GF-D8 (cell line): ENCODE results near the gene MAPKBP1.

Experiments used
- DNase-seq: peaks from one replicate; lab custom pipeline; 2025; lab: John Stamatoyannopoulos, UW

The MAPKBP1 gene

DNA sequence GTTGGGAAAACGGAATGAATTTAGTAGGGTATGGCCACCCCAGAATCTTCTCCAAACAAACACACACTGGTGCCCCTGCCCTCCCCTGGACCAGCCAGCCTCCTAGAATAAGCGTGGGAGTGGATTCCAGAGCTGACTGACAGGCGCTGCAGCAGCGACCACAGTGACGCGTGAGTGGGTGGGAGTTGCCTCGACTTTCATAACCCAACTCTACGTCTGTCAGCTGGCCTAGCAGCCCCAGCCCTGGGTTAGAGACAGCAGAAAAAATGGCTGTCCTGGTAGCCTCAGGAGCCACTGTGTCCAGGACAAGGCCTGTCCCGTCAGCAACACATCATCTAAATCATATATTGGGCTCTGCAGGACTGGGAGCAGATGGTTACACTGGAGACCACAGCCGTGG lies 74.3 kb downstream of the MAPKBP1 start:
- DNase-seq = no peak

- no peak for DNase-seq
Observed at GRCh38 chr15:41849204-41849603, 74.9 kb downstream of the MAPKBP1 start.

DNA sequence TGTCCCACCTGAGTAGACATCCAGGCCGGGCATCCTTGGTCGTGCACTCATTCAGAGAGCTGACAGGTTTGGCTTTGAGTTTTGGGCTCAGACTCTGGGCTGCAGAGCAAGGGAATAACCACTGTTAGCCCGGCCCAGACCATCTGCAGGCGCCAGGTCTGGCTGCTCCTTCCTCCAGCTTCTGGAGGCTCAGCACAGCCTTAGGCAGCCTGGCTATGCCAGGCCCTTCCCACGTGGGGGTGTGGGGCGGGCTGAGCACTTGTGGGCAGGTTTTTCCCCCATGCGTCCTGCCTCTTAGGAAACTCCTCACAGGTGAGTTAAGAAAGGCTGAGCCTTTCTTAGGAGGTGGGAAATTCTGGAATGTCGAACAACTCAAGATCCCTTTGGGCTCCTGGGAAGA lies 75.6 kb downstream of the MAPKBP1 start:
- DNase-seq = no peak

DNA sequence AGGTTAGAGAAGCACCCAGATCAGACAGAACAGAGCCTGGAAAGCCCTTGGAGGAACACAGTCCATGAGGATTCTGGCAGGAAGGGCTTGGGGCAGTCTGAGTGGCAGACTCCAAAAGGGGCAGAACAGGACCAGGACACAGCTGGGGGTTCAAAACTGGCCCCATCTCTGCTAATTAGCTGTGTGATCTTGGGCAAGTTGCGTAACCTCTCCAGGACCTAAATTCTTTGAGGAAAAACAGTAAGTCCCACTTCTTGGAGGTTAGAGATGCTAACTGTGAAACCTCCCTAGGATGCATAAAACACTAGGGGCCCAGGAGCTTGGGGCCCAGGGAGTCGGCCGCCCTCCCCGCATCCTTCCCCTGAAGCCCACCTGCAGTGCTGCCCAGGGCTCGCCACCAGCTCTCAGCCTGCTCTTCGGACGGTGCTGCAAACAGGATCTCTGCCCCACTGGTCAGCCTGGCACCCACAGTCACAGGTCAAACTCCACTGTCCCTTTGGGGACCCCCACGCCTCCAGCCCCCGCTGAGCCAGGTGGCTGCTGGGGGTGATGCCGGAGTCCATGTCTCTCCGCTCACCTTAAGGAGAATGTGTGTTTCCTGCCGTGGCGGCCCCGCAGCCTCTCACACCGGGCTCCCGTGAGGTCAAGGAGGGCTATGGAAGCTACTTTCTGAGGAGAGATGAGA lies 76.3 kb downstream of the MAPKBP1 start:
- no peak for DNase-seq

GRCh38 chr15:41851167-41851523 lies 76.9 kb downstream of the MAPKBP1 start:
- no peak for DNase-seq

DNA sequence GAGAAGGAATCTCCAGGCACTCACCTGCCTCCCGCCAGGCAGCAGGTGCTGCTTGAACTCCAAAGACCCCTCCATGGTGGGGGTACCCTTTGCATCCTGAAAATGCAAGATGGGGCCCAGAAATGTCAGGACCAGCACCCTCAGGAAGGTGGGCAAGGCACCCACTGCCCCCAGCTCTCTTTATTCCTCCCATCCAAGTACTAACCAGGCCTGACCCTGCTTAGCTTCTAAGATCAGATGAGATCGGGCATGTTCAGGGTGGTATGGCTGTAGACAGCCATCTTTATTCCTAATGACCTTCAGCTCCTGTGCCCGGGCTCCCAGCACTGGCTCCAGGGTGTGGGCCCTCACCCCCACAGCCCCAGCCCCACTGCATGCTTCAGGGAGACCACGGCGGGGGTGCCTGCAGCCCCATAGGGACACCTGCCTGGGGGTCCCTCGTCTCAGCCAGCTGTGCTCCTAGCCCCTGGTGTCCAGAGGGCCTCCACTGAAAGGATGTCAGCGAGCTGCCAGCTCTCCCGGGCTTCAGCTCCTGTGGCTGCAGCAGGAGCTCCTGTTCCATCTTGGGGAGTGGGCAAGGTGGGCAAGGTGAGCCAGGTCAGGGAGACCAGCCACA lies 77.6 kb downstream of the MAPKBP1 start:
- DNase-seq = no peak

DNA sequence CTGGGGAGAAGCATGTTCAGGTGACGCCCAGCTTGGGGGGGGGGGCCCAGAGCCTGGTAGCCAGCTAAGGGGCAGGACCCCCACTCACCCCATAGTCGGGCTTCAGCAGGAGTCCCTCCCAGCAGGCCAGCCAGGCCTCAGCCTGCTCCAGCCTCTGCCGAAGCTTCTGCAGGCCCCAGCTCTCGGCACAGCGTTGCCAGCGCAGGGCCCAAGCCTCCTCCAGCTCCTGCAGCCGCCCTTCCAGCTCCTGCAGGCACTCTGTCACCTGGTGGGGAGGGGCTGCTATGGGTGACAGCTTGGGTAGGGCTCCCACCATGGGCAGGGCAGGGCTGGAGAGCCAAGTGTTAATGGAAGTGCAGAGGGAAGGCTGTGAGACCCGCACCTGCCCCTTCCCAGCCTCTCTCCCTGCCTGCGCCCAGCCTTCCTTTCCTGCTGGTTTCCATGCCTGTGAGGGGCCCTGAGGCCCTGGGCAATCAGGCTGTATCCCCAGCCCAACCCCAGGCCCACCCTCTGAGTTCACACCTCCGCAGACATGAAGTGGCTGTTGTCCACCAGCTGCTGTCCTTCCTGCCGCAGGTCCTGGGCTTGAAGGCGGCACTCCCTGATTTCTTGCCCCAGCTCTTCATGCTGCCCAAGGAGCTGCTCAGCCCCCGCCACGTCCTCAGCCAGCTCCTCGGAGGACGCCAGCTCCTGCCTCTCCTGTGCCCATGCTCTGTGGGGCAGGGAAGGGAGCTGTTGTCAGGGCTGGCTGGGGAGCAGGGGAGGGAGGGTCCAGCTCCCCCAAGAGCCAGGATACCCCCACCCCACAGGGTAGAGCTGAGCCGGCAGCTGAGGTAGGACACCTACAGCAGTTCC lies 78.7 kb downstream of the MAPKBP1 start:
- DNase-seq = no peak

GRCh38 chr15:41853831-41854230 lies 79.5 kb downstream of the MAPKBP1 start:
- DNase-seq = no peak

GRCh38 chr15:41854443-41854842 lies 80.2 kb downstream of the MAPKBP1 start:
- DNase-seq = no peak

- no peak for DNase-seq
Observed at GRCh38 chr15:41855261-41855961, 81.1 kb downstream of the MAPKBP1 start.

- no peak for DNase-seq
Observed at GRCh38 chr15:41856262-41856661, 82.0 kb downstream of the MAPKBP1 start.

GRCh38 chr15:41856716-41857115 lies 82.4 kb downstream of the MAPKBP1 start:
- DNase-seq = no peak

GRCh38 chr15:41857316-41857715 lies 83.0 kb downstream of the MAPKBP1 start:
- no peak for DNase-seq

GRCh38 chr15:41858756-41859155 lies 84.5 kb downstream of the MAPKBP1 start:
- DNase-seq = no peak

- DNase-seq = no peak
Observed at GRCh38 chr15:41860049-41860828, 86.0 kb downstream of the MAPKBP1 start.

DNA sequence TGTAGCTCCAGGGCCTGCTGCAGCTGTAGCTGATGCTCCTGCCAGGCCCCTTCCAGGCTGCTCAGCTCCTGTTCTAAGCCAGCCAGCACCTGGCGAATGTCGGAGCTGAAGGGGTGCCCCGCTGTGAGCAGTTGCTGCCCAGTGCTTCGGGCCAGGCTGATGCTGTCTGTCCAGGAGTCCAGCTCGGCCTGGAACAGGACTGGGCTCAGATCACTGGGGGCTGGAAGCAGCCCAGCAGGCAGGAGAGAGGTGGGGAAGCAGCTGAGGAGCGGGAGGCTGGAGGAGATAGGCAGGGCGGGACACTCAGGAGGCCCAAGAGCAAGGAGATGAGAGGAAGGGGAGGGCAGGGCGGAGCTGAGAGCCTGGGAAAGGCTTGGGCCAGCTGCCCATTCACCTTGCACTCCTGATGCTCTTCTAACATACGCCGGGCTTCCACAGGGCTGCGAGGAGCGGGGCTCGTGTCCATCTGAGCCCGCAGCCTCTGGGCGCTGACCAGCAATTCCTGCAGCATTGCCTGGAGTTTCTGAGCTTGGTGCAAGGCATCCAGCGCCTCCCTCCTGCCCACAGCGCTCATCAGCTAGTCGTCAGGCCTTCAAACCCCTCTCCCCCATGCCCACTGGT lies 87.6 kb downstream of the MAPKBP1 start:
- no peak for DNase-seq

DNA sequence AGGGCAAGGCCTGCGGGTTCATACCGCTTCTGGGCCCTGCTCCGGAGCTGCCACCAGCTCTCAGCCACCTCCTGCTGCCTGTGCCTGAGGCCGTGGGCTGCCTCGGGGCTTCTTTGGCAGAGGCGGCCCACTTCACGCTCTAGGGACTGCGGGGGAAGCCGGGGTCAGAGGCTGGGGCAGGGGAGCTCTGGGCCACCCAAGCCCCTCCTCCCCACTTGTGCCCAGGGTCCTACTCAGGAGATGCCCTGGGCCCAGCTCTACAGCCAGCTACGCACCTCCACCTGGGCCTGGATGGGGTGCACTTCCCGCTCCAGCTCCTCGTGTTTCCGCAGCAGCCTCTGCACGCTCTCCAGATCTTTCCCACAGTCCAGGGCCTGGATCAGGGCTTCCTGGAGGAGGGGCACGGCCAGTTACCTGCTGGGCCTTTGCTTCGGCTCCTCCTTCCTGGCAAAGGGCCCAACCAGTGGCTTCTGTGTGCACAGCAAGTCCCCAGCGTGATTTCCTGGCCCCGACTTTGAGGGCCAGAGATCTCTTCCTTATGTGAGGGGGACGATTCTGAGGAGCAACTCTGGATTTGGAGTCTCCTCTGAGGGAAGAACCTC lies 88.3 kb downstream of the MAPKBP1 start:
- DNase-seq = no peak

DNA sequence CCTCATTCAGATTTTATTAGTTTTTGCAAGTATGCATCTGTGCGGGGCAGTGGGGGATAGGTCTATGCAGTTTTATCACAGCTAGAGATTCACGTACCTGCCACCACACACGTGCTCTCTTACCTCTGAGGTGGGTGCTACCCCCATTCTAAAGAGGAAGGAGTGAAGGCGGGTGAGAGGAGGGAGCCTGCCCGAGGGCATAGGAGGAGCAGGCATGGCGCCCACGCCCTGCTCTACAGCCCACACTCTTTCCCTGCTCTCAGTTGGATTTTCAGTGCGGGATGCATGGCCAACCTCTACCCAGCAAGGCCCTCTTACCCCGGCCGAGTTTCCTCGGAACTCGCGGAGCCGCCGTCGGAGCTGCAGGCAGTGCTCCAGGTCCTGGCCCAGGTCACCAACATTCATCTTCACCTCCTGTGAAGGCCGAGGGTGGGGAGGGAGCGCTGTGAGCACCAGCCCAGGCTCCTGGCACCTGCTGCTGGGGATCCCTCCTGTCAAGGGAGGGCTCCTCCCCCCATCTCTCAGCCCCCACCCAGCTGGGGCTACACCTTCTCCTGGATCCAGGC lies 91.3 kb downstream of the MAPKBP1 start:
- DNase-seq = peak; percentile 2

GRCh38 chr15:41866263-41866703 lies 92.0 kb downstream of the MAPKBP1 start:
- no peak for DNase-seq

DNA sequence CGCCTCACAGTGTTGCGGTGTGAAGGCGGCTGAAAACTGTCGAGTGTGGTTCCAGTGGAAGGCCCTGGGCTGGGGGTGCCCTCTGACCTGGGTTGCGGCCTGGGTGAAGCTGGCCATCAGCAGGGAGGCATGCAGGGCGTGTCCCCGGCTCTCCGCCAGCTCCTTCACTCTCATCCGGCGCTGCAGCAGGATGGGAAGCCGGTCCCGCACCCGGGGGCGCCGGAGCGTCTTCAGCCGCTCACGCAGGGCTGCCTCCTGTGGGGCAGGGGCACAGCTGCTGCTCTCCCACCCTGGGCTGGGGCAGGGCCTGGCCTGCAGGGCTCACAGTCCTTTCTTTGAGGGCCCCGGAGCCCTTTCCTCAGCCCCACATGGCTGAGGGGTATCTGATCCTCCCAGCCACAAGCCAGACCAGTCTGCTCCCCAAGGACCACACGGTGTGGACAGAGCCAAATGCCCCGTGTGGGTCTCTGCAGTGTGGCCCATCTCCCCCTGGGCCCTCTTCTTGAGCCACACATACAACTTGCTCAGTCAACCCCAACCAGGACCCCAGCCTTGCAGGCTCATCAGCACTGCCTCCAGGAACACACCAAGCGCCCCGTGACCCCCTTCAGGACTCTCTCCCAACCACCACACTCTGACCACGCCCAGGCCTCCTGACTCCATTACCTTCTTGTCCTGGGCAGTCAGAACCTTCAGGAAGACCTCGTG lies 92.7 kb downstream of the MAPKBP1 start:
- DNase-seq = no peak
